HepG2 (cell line): ENCODE measurements around the gene ZNF367. TPM values are rescaled to one million over a fixed set of nuclear protein-coding genes. Genes with fewer than 3 reads are reported as not detected.

Source experiments
- ELF3 ChIP-seq: IDR thresholded peaks from 2 replicates; pipeline ENCODE4 v1.6.1; 2016; ENCODE audit warnings: missing genetic modification reagents, missing compliant biosample characterization
- FOXA1 ChIP-seq, 2 experiments: fragments of 450-650 bp in 1 of 2; sonication (generic) in 1 of 2; formaldehyde crosslinking in 1 of 2; IDR thresholded peaks; 2 replicates each; pipeline versions ENCODE4 v1.4.0 to v1.6.1; 2016 to 2020; ENCODE audit warnings: missing genetic modification reagents in 1 of 2
- HNF4G ChIP-seq, 2 experiments: sonication (generic) in 1 of 2; formaldehyde crosslinking in 1 of 2; IDR thresholded peaks; 2 replicates each; pipeline versions ENCODE4 v1.4.0 to v1.6.1; 2011 to 2020; ENCODE audit warnings: borderline replicate concordance in 2 of 2, low read depth in 2 of 2, mild to moderate bottlenecking in 2 of 2, low read length in 1 of 2, missing genetic modification reagents in 1 of 2, moderate library complexity in 1 of 2
- MTF1 ChIP-seq: sonication (generic); formaldehyde crosslinking; IDR thresholded peaks from 2 replicates; pipeline ENCODE4 v1.5.0; 2020; ENCODE audit warnings: missing genetic modification reagents
- NFYB ChIP-seq: sonication (generic); formaldehyde crosslinking; IDR thresholded peaks from 2 replicates; pipeline ENCODE4 v1.4.0; 2020; ENCODE audit warnings: missing genetic modification reagents
- polyA plus RNA-seq, 8 experiments: library from polyadenylated mRNA; depleted of rRNA in 3 of 8; stranded (reverse) in 7 of 8; unstranded in 1 of 8; fragments of >200 nt; fragmentation: Illumina TruSeq in 4 of 8; extraction: Trizol in 4 of 8; gene quantifications; 2 replicates each; pipeline versions ENCODE4 v1.2.1 to v1.2.3, GENCODE V29; 2011 to 2016; ENCODE audit warnings: low read depth in 4 of 8, missing spikeins in 1 of 8, mixed read lengths in 1 of 8; ENCODE audit not compliant: insufficient read depth in 1 of 8
- total RNA-seq, 5 experiments: library from RNA; depleted of rRNA; stranded (reverse); fragments of >200 nt; fragmentation: Illumina TruSeq; extraction: Trizol; gene quantifications; 2 replicates each; pipeline ENCODE4 v1.2.3, GENCODE V29; 2016; ENCODE audit warnings: low read depth in 1 of 5
- TF ChIP-seq, protein P1 (sequence below): sonication (generic); formaldehyde crosslinking; IDR thresholded peaks from 2 replicates; pipeline ENCODE4 v1.5.0; 2020; ENCODE audit warnings: missing genetic modification reagents
- TF ChIP-seq, protein P2 (sequence below): sonication (generic); formaldehyde crosslinking; IDR thresholded peaks from 2 replicates; pipeline ENCODE4 v1.8.1; 2023; ENCODE audit warnings: mild to moderate bottlenecking, inconsistent platforms, moderate library complexity, missing genetic modification reagents, borderline replicate concordance
- TF ChIP-seq, protein P3 (sequence below): sonication (generic); formaldehyde crosslinking; IDR thresholded peaks from 2 replicates; pipeline ENCODE4 v1.5.1; 2020; ENCODE audit warnings: mild to moderate bottlenecking, missing genetic modification reagents, borderline replicate concordance
- TF ChIP-seq, protein P4 (sequence below): sonication (generic); formaldehyde crosslinking; IDR thresholded peaks from 2 replicates; pipeline ENCODE4 v1.5.0; 2020; ENCODE audit warnings: missing genetic modification reagents

Gene ZNF367
- total and polyA plus RNA-seq, 2 of the 13 experiments (the other 11 are each of a cell fraction or from before 2014, with no cell fraction given): 2.9 to 7.7 TPM

DNA sequence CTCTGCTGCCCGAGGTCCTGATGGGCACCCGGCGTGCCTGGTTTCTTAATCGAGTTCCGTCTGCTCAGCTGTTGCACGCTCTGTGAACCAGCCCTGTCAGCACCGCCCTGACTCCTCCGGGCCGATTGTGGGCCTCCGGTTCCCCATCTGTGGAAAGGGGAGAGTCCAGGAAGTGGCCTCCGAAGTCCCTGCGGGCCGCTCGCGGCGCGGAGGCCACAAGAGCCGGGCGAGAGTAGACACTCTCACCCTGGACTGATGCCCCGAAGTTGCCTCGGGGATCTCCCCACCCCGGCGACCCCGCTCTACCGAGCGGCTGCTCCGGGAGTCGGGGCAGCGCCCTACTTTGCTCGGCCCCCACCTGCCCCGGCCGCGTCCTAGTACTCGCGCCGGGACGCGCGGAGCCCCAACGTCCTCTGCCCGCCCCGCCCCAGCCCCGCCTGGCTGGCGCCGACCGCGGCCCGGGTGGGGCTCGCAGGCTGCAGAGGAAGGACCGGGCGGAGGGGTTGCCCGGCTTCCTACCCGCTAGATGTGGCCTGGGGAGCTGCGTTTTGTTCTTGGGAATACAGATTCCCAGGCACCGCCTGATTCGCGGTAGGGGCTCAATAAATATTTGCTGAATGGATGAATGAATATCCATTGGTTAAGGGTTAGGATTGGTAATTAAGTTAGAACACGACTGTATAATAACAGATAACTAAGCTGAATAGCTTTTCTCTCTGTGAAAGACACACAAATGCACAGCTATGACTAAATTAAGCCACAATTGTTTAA is 935 bp upstream of the ZNF367 start (continued):
- TF ChIP-seq, protein P1, sequence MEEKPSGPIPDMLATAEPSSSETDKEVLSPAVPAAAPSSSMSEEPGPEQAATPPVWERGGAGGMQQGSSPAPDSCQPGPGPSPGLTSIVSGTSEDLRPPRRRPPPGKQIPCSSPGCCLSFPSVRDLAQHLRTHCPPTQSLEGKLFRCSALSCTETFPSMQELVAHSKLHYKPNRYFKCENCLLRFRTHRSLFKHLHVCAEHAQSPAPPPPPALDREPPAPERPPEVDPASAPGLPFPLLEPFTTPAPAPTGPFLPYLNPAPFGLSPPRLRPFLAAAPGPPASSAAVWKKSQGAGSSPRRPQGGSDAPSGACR (CRISPR knock-in tag): 0 out of 2 replicates have a peak, but pooled peaks have one; percentile 51
- no peak for TF ChIP-seq FOXA1 (IDR thresholded peaks at IDR 0.05)
- TF ChIP-seq FOXA1 (CRISPR knock-in tag; IDR thresholded peaks at IDR 0.05): no peak
- no peak for TF ChIP-seq MTF1 (CRISPR knock-in tag)
- TF ChIP-seq, protein P2, sequence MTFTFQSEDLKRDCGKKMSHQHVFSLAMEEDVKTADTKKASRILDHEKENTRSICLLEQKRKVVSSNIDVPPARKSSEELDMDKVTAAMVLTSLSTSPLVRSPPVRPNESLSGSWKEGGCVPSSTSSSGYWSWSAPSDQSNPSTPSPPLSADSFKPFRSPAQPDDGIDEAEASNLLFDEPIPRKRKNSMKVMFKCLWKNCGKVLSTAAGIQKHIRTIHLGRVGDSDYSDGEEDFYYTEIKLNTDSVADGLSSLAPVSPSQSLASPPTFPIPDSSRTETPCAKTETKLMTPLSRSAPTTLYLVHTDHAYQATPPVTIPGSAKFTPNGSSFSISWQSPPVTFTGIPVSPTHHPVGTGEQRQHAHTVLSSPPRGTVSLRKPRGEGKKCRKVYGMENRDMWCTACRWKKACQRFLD (CRISPR knock-in tag): no peak
- TF ChIP-seq, protein P3, sequence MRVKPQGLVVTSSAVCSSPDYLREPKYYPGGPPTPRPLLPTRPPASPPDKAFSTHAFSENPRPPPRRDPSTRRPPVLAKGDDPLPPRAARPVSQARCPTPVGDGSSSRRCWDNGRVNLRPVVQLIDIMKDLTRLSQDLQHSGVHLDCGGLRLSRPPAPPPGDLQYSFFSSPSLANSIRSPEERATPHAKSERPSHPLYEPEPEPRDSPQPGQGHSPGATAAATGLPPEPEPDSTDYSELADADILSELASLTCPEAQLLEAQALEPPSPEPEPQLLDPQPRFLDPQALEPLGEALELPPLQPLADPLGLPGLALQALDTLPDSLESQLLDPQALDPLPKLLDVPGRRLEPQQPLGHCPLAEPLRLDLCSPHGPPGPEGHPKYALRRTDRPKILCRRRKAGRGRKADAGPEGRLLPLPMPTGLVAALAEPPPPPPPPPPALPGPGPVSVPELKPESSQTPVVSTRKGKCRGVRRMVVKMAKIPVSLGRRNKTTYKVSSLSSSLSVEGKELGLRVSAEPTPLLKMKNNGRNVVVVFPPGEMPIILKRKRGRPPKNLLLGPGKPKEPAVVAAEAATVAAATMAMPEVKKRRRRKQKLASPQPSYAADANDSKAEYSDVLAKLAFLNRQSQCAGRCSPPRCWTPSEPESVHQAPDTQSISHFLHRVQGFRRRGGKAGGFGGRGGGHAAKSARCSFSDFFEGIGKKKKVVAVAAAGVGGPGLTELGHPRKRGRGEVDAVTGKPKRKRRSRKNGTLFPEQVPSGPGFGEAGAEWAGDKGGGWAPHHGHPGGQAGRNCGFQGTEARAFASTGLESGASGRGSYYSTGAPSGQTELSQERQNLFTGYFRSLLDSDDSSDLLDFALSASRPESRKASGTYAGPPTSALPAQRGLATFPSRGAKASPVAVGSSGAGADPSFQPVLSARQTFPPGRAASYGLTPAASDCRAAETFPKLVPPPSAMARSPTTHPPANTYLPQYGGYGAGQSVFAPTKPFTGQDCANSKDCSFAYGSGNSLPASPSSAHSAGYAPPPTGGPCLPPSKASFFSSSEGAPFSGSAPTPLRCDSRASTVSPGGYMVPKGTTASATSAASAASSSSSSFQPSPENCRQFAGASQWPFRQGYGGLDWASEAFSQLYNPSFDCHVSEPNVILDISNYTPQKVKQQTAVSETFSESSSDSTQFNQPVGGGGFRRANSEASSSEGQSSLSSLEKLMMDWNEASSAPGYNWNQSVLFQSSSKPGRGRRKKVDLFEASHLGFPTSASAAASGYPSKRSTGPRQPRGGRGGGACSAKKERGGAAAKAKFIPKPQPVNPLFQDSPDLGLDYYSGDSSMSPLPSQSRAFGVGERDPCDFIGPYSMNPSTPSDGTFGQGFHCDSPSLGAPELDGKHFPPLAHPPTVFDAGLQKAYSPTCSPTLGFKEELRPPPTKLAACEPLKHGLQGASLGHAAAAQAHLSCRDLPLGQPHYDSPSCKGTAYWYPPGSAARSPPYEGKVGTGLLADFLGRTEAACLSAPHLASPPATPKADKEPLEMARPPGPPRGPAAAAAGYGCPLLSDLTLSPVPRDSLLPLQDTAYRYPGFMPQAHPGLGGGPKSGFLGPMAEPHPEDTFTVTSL (CRISPR knock-in tag): no peak
- TF ChIP-seq NFYB (CRISPR knock-in tag): no peak
- TF ChIP-seq, protein P4, sequence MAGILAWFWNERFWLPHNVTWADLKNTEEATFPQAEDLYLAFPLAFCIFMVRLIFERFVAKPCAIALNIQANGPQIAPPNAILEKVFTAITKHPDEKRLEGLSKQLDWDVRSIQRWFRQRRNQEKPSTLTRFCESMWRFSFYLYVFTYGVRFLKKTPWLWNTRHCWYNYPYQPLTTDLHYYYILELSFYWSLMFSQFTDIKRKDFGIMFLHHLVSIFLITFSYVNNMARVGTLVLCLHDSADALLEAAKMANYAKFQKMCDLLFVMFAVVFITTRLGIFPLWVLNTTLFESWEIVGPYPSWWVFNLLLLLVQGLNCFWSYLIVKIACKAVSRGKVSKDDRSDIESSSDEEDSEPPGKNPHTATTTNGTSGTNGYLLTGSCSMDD (CRISPR knock-in tag): no peak
- no peak; the same call in 1 of the 2 replicates for TF ChIP-seq HNF4G (IDR thresholded peaks at IDR 0.05; ENCODE audit: borderline replicate concordance, low read depth, low read length)
- TF ChIP-seq HNF4G (CRISPR knock-in tag; IDR thresholded peaks at IDR 0.05; ENCODE audit: borderline replicate concordance, low read depth): no peak; the same call in 1 of the 2 replicates
- TF ChIP-seq ELF3 (CRISPR knock-in tag): 0 out of 2 replicates have a peak, but pooled peaks have one; percentile 28
